Epithelial cell of esophagus (primary cell): Measurements from ENCODE around the gene TFAP2A.

Source experiments
- DNase-seq: peaks from one replicate; pipeline ENCODE4 v3.0.0; 2010; ENCODE audit warnings: low read depth
- H3K4me3 ChIP-seq: 2 replicates; pipeline ENCODE4 v1.5.1; 2011; ENCODE audit warnings: mild to moderate bottlenecking, low read length, control low read depth
- TF ChIP-seq, protein P1 (sequence below): IDR thresholded peaks from 2 replicates; pipeline ENCODE4 v1.5.1; 2011; ENCODE audit warnings: low read depth, mild to moderate bottlenecking, low read length, control low read depth, inconsistent platforms; ENCODE audit not compliant: insufficient read depth; ENCODE audit errors: missing control alignments

TFAP2A gene

DNA sequence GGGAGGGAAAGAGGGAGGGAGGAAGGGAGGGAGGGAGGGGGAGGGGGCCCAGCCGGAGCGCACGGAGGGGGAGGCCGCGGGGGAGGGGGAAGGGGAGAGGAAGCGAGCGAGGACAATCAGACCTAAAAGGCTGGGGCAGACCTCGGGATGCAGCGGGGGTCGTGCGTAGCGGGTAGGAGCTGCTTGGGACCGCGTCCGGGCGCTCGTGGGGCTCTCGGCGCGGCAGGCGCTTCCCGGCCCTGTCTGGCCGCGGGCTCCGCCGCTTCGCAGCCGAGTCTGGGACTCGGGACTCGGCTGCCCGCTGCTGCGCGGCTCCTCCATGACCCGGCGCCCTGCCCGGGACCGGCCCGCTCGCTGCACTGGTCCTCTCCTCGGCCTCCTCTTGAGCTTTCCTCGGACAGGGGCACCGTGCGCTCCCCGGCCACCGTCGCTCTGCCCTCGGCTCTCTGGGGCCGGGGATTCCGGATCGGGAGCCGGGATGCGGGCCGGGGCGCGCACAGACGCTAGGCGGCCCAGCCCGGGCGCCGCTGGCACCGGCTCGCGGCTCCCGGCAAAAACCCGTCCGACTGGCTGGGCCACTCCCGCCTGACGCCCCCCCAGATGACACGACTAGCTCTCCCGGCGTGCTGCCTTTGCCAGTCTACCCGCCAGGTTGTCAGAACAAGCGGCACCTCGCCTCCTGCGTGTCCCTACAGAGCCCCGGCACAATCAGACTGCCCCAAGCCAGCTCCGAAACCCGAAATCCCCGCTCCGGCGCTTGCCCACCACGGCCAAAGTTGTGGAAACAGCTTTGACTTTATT lies 2.2 kb downstream of the TFAP2A start:
- peak overlapping the region; percentile 84 for H3K4me3 ChIP-seq
- TF ChIP-seq, protein P1, sequence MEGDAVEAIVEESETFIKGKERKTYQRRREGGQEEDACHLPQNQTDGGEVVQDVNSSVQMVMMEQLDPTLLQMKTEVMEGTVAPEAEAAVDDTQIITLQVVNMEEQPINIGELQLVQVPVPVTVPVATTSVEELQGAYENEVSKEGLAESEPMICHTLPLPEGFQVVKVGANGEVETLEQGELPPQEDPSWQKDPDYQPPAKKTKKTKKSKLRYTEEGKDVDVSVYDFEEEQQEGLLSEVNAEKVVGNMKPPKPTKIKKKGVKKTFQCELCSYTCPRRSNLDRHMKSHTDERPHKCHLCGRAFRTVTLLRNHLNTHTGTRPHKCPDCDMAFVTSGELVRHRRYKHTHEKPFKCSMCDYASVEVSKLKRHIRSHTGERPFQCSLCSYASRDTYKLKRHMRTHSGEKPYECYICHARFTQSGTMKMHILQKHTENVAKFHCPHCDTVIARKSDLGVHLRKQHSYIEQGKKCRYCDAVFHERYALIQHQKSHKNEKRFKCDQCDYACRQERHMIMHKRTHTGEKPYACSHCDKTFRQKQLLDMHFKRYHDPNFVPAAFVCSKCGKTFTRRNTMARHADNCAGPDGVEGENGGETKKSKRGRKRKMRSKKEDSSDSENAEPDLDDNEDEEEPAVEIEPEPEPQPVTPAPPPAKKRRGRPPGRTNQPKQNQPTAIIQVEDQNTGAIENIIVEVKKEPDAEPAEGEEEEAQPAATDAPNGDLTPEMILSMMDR = no peak
- DNase-seq = peak; percentile 93

DNA sequence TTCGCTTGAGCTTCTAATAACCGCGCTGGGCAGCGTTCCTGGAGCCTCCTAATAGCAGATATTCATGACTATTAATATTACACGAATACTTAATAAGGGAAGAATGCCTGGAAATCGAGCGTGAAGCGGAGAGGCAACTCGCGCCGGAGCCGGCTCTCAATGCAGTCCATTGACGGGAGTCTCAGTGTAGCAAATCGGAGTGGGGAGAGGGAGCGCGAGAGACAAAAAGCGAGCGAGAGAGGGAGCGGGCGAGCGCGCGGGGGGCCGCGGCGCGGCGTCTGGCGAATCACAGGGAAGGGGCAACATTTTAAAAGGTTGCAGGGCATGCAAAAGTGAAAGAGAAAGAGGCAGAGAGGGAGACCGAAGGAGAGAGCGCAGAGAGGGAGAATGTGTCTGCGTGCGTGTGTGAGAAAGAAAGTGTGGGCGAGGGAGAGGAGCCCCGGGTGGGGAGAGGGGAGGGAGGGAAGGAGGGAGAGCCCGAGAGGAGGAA lies 2.9 kb downstream of the TFAP2A start:
- H3K4me3 ChIP-seq = peak overlapping the region; percentile 84
- DNase-seq = peak; percentile 87
- TF ChIP-seq, protein P1 = no peak

- H3K4me3 ChIP-seq = peak overlapping the region; percentile 84
- DNase-seq = no peak
- TF ChIP-seq, protein P1 = no peak
Measured at GRCh38 chr6:10411131-10411970, 3.5 kb downstream of the TFAP2A start.

- peak overlapping the region; percentile 84 for H3K4me3 ChIP-seq
- no peak for DNase-seq
- TF ChIP-seq, protein P1 = no peak
Measured at GRCh38 chr6:10410207-10411050, 4.4 kb downstream of the TFAP2A start.

DNA sequence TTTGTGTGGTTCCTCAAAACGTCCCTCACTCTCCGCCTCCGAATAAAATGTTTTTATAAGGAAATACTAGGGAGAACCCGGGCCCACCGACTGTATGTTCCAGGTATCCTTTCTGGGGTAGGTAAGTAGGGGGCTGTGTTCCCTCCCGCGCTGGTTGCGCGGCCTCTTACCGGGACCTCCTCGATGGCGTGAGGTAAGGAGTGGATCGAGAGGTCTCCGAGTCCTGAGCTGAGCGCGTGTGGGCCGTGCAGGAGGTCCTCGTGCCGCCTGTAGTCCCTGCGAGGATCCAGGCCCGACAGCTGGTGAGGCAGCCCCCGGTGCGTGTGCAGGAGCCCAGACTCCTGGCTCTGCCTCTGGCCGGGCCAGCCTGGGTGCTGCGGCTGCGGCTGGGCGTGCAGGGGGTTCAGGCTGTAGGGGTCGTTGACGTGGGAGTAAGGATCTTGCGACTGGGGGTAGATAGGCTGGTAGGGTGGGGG lies 5.1 kb downstream of the TFAP2A start:
- no peak for DNase-seq
- TF ChIP-seq, protein P1 = no peak
- H3K4me3 ChIP-seq = peak overlapping the region; percentile 84

DNA sequence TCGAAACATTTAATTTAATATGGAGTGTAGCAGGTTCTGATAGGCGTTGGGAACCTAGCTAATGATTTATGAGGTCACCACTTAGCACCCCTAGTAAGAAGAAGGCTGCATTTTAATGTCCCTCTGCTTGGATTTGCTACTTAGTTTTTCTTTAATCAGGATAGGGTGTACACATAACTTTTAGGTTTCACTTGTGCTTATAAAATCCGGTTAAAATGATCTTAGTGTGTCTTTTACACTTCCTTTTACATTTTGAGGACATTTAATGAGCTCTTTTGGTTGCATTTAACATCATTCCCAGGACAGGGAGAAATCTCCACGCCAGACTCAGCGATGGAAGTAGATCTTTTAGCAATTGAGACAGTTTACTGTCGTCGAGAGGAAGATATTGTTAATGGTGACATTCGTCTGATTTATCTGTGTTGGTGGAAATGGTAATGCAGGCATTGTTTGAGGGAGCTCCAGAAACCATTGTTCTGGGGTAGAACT lies 5.6 kb downstream of the TFAP2A start:
- TF ChIP-seq, protein P1 = no peak
- peak overlapping the region; percentile 84 for H3K4me3 ChIP-seq
- no peak for DNase-seq
